ENCODE measurements around the gene IQSEC1. TPM values are rescaled to one million over a fixed set of nuclear protein-coding genes. Genes with fewer than 3 reads are reported as not detected.
A peak's percentile ranks its signal among the peaks of the same experiment; 100 is the strongest.

IQSEC1 gene
- total and polyA plus RNA-seq, 7 experiments from 2014 or later: 21.1 to 163 (median 70.2) TPM

DNA sequence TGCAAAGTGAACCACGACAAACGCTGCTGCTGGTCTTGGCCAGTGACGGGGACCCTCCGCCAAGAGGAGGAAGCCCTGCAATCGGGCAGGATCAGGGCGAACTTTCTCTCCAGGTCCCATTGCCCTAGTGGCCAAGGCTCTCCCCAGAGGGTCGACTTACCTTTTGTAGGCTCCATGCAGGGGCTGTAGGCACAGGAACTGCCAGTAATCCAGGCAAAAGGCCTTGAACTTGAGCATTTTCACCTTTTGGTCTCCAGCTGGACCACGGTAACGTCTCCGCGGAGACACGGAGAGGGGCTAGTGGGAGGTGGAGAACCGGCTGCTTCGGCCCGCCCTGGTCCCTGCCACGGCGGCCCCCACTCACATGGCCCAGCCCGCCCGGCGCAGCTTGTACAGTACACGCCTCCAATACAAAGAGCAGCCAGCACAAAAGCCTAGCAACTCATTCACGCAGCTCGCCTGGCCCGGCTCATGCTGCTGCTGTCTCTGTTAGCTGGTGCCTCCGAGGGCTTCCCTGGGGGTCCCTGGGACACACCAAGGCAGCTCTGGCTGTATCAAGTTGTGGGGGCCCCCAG, 31.0 kb downstream of the IQSEC1 start:
- DNase-seq: no peak
- Mint-ChIP-seq H3K36me3 (no peaks in the 10 kb centered on the region), H3K9me3 (no peaks in the 10 kb centered on the region), H3K27ac (peak overlapping the region in 1 of 9 donors; percentile 25), H3K4me1 (peaks cover 11 to 32% (median 19%) of the 10 kb centered on the region in 7 donors), H3K4me3 (no peak overlapping the region), H3K27me3 (peaks cover 0 to 3% (median 0%) of the 10 kb centered on the region in 5 donors)
- no peak for ATAC-seq
- H3K9me3 ChIP-seq (ENCODE audit: control insufficient read depth in 2 of 3, low read length in 3 of 3): no peaks in the 10 kb centered on the region
- intact Hi-C loops (cut with micrococcal nuclease): no loop called here
- no peak overlapping the region for H3K27ac ChIP-seq (ENCODE audit: low read depth, low read length)
- no peaks in the 10 kb centered on the region for H3K36me3 ChIP-seq (ENCODE audit: control insufficient read depth in 2 of 3, insufficient read depth in 3 of 3, low read length in 3 of 3)
- CTCF ChIA-PET: no interaction called here
- POLR2A ChIA-PET: no interaction called here
- H3K4me3 ChIP-seq (ENCODE audit: low read length): no peak overlapping the region
- H3K27me3 ChIP-seq (ENCODE audit: control insufficient read depth in 2 of 2, insufficient read depth in 2 of 2, low read length in 2 of 2): no peaks in the 10 kb centered on the region
- peaks cover 8 to 12% of the 10 kb centered on the region in 2 donors for H3K4me1 ChIP-seq (ENCODE audit: control insufficient read depth in 2 of 2, insufficient read depth in 2 of 2, low read length in 2 of 2)

DNA sequence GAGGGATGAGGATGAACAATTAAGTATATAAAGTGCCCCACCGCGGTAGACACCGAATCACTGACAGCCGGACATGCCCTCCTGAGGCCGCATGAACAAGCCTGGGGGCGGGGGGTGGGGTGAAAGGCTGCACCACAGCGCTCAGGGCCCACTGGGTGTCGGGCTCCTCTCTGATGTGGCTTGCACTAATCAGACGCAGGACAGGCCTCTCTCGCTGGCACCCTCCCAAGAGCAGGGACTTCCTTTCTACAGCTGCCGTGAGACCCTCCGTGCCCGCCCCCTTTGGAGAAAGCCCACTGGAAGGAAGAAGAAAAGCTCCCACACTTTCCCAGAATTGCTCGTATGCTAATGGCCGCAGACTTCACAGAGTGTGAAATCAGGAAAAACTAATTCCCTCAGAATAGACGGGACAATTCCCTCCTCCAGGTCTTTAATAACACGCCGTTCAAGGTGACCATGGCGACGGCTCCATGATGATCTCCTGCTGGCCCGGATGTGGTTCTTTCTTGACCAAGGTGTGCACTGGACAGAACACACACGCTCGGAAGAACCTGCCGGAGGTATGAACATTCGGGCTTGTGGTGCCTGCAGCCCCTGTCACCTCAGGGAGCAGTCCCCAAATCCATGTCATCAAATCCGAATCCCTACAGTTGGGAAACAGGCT, 32.0 kb downstream of the IQSEC1 start:
- intact Hi-C loops (cut with micrococcal nuclease): no loop called here
- Histone ChIP-seq H3K4me1 (ENCODE audit: control insufficient read depth in 2 of 2, insufficient read depth in 2 of 2, low read length in 2 of 2) (peaks cover 4 to 12% of the 10 kb centered on the region in 2 donors), H3K27ac (ENCODE audit: low read depth, low read length) (no peak overlapping the region), H3K36me3 (ENCODE audit: control insufficient read depth in 2 of 3, insufficient read depth in 3 of 3, low read length in 3 of 3) (no peaks in the 10 kb centered on the region), H3K4me3 (ENCODE audit: low read length) (no peak overlapping the region), H3K9me3 (ENCODE audit: control insufficient read depth in 2 of 3, low read length in 3 of 3) (no peaks in the 10 kb centered on the region), H3K27me3 (ENCODE audit: control insufficient read depth in 2 of 2, insufficient read depth in 2 of 2, low read length in 2 of 2) (no peaks in the 10 kb centered on the region)
- no peaks in the 10 kb centered on the region for H3K9me3 Mint-ChIP-seq
- peaks cover 6 to 25% (median 13%) of the 10 kb centered on the region in 7 donors for H3K4me1 Mint-ChIP-seq
- peak overlapping the region in 2 of 9 donors; percentile 25 to 62 for H3K27ac Mint-ChIP-seq
- ChIA-PET POLR2A (no interaction called here), CTCF (no interaction called here)
- H3K4me3 Mint-ChIP-seq: no peak overlapping the region
- DNase-seq (no peak), ATAC-seq (no peak)
- peaks cover 0 to 4% (median 0%) of the 10 kb centered on the region in 5 donors for H3K27me3 Mint-ChIP-seq
- no peaks in the 10 kb centered on the region for H3K36me3 Mint-ChIP-seq

DNA sequence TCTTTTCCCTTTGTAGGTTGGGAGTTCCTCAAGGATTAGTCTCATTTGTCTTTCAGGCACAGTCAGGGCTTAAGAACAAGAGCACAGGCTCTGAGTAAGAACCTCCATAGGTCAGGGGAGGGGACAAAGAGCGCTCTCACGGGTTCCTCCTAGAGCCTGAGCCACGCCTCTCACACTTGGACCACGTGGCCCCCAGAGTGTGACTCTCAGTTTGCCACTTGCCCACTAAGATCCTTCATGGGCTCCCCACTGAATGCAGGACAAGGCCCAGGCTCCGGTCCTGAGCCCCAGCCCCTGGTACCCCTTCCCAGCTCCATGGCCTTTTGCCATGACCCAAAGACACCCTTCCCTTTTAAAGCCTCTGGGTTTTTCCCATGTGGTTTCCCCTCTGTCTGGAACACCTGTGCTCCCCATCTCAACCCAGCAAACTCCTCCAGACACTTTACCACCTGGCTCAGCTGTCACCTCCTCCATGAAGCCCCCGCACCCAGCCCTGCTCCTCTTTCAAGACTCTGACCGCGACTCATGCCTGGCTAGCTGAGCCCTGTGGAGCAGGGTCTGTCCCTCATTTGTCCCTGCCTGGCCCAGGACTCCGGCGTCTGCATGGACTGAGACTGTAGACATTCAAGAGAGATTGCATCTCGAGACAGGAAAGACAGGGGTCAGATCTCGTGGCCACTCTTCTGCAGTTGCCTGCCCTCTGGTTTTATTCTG, 32.7 kb downstream of the IQSEC1 start:
- CTCF ChIA-PET: no interaction called here

DNA sequence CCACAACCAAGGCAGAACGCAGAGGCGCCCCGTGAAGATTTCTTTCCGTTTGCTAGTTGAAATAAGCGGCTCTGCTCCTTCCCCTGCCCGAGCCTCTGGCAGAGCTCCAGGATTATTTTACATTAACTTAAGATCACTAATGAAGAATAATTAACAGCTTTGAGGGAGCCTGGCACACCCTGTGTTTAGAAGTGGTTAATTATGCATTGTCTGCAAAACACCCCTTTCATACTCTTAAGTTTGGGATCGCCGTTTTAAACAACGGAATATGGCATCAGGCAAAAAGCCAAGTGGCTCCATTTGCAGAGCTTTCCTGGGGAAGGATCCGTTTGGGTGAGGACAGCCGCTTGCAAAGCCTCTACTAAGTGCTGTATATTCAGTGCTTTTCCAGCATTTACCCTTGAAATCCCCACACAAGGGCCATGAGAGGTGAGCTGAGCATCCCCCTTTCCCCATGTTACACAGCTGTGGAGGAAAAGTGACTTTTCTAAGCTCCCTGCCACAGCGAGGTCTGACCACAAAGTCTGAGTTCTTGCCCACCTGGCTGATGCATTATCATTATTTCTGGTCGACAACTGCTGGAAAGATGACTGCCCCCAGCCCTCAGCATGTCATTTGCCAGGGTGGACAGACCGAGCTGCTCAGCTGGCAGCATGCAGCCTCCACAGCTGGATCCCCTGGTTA, 33.9 kb downstream of the IQSEC1 start:
- DNase-seq (no peak), ATAC-seq (no peak)
- Mint-ChIP-seq H3K4me3 (no peak overlapping the region), H3K36me3 (no peaks in the 10 kb centered on the region), H3K27me3 (peaks cover 0 to 4% (median 0%) of the 10 kb centered on the region in 5 donors), H3K9me3 (no peaks in the 10 kb centered on the region), H3K27ac (no peak overlapping the region), H3K4me1 (peaks cover 0 to 19% (median 10%) of the 10 kb centered on the region in 7 donors)
- intact Hi-C loops (cut with micrococcal nuclease): no loop called here
- Histone ChIP-seq H3K4me1 (ENCODE audit: control insufficient read depth in 2 of 2, insufficient read depth in 2 of 2, low read length in 2 of 2) (peaks cover 0 to 12% of the 10 kb centered on the region in 2 donors), H3K27me3 (ENCODE audit: control insufficient read depth in 2 of 2, insufficient read depth in 2 of 2, low read length in 2 of 2) (no peaks in the 10 kb centered on the region), H3K27ac (ENCODE audit: low read depth, low read length) (no peak overlapping the region), H3K9me3 (ENCODE audit: control insufficient read depth in 2 of 3, low read length in 3 of 3) (no peaks in the 10 kb centered on the region), H3K36me3 (ENCODE audit: control insufficient read depth in 2 of 3, insufficient read depth in 3 of 3, low read length in 3 of 3) (no peaks in the 10 kb centered on the region), H3K4me3 (ENCODE audit: low read length) (no peak overlapping the region)
- ChIA-PET POLR2A (no interaction called here), CTCF (interaction anchor here (0.5 kb wide), 1 partner anchor 413 kb away, joined by 3 read pairs; no protein-coding TSS in a partner anchor)

More for the DNA sequence above, 32.7 kb downstream of the IQSEC1 start:
- Mint-ChIP-seq H3K4me3 (no peak overlapping the region), H3K9me3 (no peaks in the 10 kb centered on the region), H3K36me3 (no peaks in the 10 kb centered on the region), H3K4me1 (peaks cover 0 to 19% (median 10%) of the 10 kb centered on the region in 7 donors), H3K27ac (peak overlapping the region in 2 of 9 donors; percentile 19 to 62), H3K27me3 (peaks cover 0 to 4% (median 0%) of the 10 kb centered on the region in 5 donors)
- Histone ChIP-seq H3K4me3 (ENCODE audit: low read length) (no peak overlapping the region), H3K27me3 (ENCODE audit: control insufficient read depth in 2 of 2, insufficient read depth in 2 of 2, low read length in 2 of 2) (no peaks in the 10 kb centered on the region), H3K36me3 (ENCODE audit: control insufficient read depth in 2 of 3, insufficient read depth in 3 of 3, low read length in 3 of 3) (no peaks in the 10 kb centered on the region), H3K4me1 (ENCODE audit: control insufficient read depth in 2 of 2, insufficient read depth in 2 of 2, low read length in 2 of 2) (peaks cover 0 to 12% of the 10 kb centered on the region in 2 donors), H3K27ac (ENCODE audit: low read depth, low read length) (no peak overlapping the region), H3K9me3 (ENCODE audit: control insufficient read depth in 2 of 3, low read length in 3 of 3) (no peaks in the 10 kb centered on the region)
- intact Hi-C loops (cut with micrococcal nuclease): no loop called here
- peak; percentile 95 for ATAC-seq
- no peak for DNase-seq
- POLR2A ChIA-PET: no interaction called here

DNA sequence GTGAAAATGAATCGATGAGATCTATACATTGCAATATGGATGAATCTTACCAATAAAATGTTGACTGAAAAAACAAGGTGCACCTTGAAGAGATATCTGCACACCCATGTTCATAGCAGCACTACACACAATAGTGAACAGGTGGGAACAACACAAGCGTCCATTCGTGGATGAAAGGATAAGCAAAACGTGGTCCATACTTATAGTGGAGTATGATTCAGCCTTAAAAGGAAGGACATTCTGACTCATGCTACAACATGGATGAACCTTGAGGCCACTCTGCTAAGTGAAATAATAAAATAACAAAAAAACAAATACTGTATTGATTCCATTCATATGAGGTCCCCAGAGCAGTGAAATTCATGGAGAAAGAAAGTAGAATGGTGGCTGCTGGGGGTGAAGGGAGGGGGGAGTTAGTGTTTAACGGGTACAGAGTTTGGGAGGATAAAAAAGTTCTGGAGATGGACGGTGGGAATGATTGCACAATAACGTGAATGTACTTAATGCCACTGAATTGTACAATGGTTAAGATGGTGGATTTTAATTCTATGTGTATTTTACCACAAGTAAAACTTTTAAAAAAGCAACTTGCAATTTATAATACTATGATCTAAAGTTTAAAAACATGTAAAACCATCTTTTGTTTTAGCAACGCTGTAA, 35.6 kb downstream of the IQSEC1 start:
- peaks cover 0 to 17% (median 10%) of the 10 kb centered on the region in 7 donors for H3K4me1 Mint-ChIP-seq
- no peak for ATAC-seq
- peaks cover 0 to 4% (median 0%) of the 10 kb centered on the region in 5 donors for H3K27me3 Mint-ChIP-seq
- Histone ChIP-seq H3K9me3 (ENCODE audit: control insufficient read depth in 2 of 3, low read length in 3 of 3) (no peaks in the 10 kb centered on the region), H3K4me3 (ENCODE audit: low read length) (no peak overlapping the region), H3K27me3 (ENCODE audit: control insufficient read depth in 2 of 2, insufficient read depth in 2 of 2, low read length in 2 of 2) (no peaks in the 10 kb centered on the region), H3K4me1 (ENCODE audit: control insufficient read depth in 2 of 2, insufficient read depth in 2 of 2, low read length in 2 of 2) (peaks cover 0 to 12% of the 10 kb centered on the region in 2 donors), H3K36me3 (ENCODE audit: control insufficient read depth in 2 of 3, insufficient read depth in 3 of 3, low read length in 3 of 3) (no peaks in the 10 kb centered on the region), H3K27ac (ENCODE audit: low read depth, low read length) (no peak overlapping the region)
- no peak overlapping the region for H3K4me3 Mint-ChIP-seq
- H3K9me3 Mint-ChIP-seq: no peaks in the 10 kb centered on the region
- no peak for DNase-seq
- ChIA-PET CTCF (no interaction called here), POLR2A (no interaction called here)
- no peaks in the 10 kb centered on the region for H3K36me3 Mint-ChIP-seq
- intact Hi-C loops (cut with micrococcal nuclease): no loop called here
- no peak overlapping the region for H3K27ac Mint-ChIP-seq

DNA sequence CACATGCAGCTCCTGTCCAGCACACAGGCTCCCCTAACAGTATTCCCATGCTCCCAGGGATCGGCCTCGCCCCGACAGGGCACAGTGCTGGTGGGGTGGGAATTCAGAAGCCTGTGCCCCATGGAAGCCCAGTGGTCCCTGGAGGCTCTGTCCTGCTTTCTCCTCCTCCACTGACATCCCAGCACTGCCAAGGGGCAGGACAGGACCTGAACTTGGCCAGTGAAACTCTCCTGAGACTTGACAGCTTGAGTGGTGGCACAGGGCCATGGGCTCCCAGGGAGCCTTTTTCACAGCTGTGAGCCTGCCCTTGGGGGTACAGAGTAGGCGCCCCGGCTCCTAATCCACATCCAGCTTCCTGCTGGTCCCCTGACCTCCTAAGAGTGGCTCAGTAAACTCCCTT, 38.4 kb downstream of the IQSEC1 start:
- no peak for DNase-seq
- Histone ChIP-seq H3K27ac (ENCODE audit: low read depth, low read length) (no peak overlapping the region), H3K9me3 (ENCODE audit: control insufficient read depth in 2 of 3, low read length in 3 of 3) (no peaks in the 10 kb centered on the region), H3K4me3 (ENCODE audit: low read length) (no peak overlapping the region), H3K4me1 (ENCODE audit: control insufficient read depth in 2 of 2, insufficient read depth in 2 of 2, low read length in 2 of 2) (peaks cover 0 to under 1% of the 10 kb centered on the region in 2 donors), H3K27me3 (ENCODE audit: control insufficient read depth in 2 of 2, insufficient read depth in 2 of 2, low read length in 2 of 2) (no peaks in the 10 kb centered on the region), H3K36me3 (ENCODE audit: control insufficient read depth in 2 of 3, insufficient read depth in 3 of 3, low read length in 3 of 3) (no peaks in the 10 kb centered on the region)
- Mint-ChIP-seq H3K9me3 (no peaks in the 10 kb centered on the region), H3K27me3 (peaks cover 0 to 4% (median 0%) of the 10 kb centered on the region in 5 donors), H3K4me3 (no peak overlapping the region), H3K36me3 (no peaks in the 10 kb centered on the region), H3K27ac (no peak overlapping the region), H3K4me1 (peaks cover 0 to 6% (median under 1%) of the 10 kb centered on the region in 7 donors)
- ATAC-seq: no peak
- intact Hi-C loops (cut with micrococcal nuclease): no loop called here
- ChIA-PET POLR2A (no interaction called here), CTCF (no interaction called here)

All from naive thymus-derived CD4-positive, alpha-beta T cell (primary cell).